22Rv1 (cell line): ENCODE data around the gene TREH.
"Not testable (repeated sequence)": the region's sequence is repeated elsewhere in the genome, so short reads cannot be mapped to it uniquely, and the experiment has no call there.

Source experiments
- CTCF ChIP-seq: fragments of 450-650 bp; IDR thresholded peaks from 2 replicates; pipeline ENCODE4 v1.5.1; 2017; ENCODE audit warnings: mild to moderate bottlenecking
- ZFX ChIP-seq: fragments of 450-650 bp; IDR thresholded peaks from 2 replicates; pipeline ENCODE4 v1.6.1; 2017; ENCODE audit warnings: antibody characterized with exemption, borderline replicate concordance

- not testable (repeated sequence) for TF ChIP-seq CTCF, ZFX
These were observed 542 bp downstream of the TREH start for GRCh38 chr11:118678908-118679307.
